OCI-LY3 (cell line): ENCODE measurements around the gene ARID2.

ENCODE experiments used
- H2AFZ ChIP-seq: fragments of 200-600, 300-600 bp; shearing (Covaris generic); 2 replicates; pipeline ENCODE4 v1.6.0; 2014; ENCODE audit warnings: antibody characterized with exemption, low read depth, low read length
- H3K27ac ChIP-seq: fragments of 200-600, 300-600 bp; sonication (generic); 2 replicates; pipeline ENCODE4 v1.5.1; 2014; ENCODE audit warnings: mild to moderate bottlenecking, low read length, moderate library complexity, mixed read lengths
- H3K27me3 ChIP-seq: fragments of 200-600, 300-600 bp; sonication (generic); 2 replicates; pipeline ENCODE4 v1.6.1; 2014; ENCODE audit warnings: low read depth, low read length, mixed read lengths
- H3K36me3 ChIP-seq: fragments of 200-600, 300-600 bp; sonication (generic); replicated peaks from 2 replicates; pipeline ENCODE3; 2014; ENCODE audit warnings: low read depth, low read length, mixed read lengths
- H3K4me1 ChIP-seq: fragments of 300-600, 200-600 bp; sonication (generic); 2 replicates; pipeline ENCODE4 v1.6.1; 2014; ENCODE audit warnings: low read length, mixed read lengths
- H3K4me2 ChIP-seq: fragments of 200-600, 300-600 bp; sonication (generic); 2 replicates; pipeline ENCODE4 v1.6.1; 2014; ENCODE audit warnings: low read length, mixed read lengths
- H3K4me3 ChIP-seq: fragments of 300-600, 200-600 bp; sonication (generic); 2 replicates; pipeline ENCODE4 v1.5.1; 2014; ENCODE audit warnings: antibody characterized with exemption, mild to moderate bottlenecking, low read length, moderate library complexity
- H3K79me2 ChIP-seq: fragments of 300-600, 200-600 bp; shearing (Covaris generic); 2 replicates; pipeline ENCODE4 v1.6.1; 2014; ENCODE audit warnings: mild to moderate bottlenecking, low read length, mixed read lengths
- H3K9ac ChIP-seq: fragments of 300-600, 200-600 bp; shearing (Covaris generic); 2 replicates; pipeline ENCODE4 v1.6.0; 2014; ENCODE audit warnings: mild to moderate bottlenecking, low read length, moderate library complexity
- H3K9me3 ChIP-seq: fragments of 200-600, 300-600 bp; shearing (Covaris generic); 2 replicates; pipeline ENCODE4 v1.6.1; 2014; ENCODE audit warnings: low read length, mixed read lengths; ENCODE audit not compliant: insufficient read depth
- H4K20me1 ChIP-seq: fragments of 200-600, 300-600 bp; sonication (generic); 2 replicates; pipeline ENCODE4 v1.6.1; 2016; ENCODE audit warnings: low read length, mixed read lengths; ENCODE audit not compliant: insufficient read depth
- CTCF ChIP-seq: fragments of 200-600, 300-600 bp; sonication (generic); IDR thresholded peaks from 2 replicates; pipeline ENCODE4 v1.5.1; 2014; ENCODE audit warnings: antibody characterized with exemption, low read length, low read depth
- EZH2phosphoT487 ChIP-seq: fragments of 200-600 bp; shearing (Covaris generic); IDR thresholded peaks from 2 replicates; pipeline ENCODE4 v1.6.1; 2018; ENCODE audit warnings: antibody characterized with exemption, mixed run types, low read depth

The ARID2 gene

GRCh38 chr12:45914090-45914489, 184.6 kb downstream of the ARID2 start:
- no peak overlapping the region for H3K4me2 ChIP-seq
- no peak overlapping the region for H3K4me3 ChIP-seq
- H3K27me3 ChIP-seq: no peaks in the 10 kb centered on the region
- no peak for TF ChIP-seq CTCF
- TF ChIP-seq EZH2phosphoT487: no peak
- H3K79me2 ChIP-seq: no peaks in the 10 kb centered on the region
- peaks cover 18% of the 10 kb centered on the region for H3K36me3 ChIP-seq
- H3K27ac ChIP-seq: no peak overlapping the region
- H3K9ac ChIP-seq: no peak overlapping the region
- no peaks in the 10 kb centered on the region for H4K20me1 ChIP-seq
- H3K4me1 ChIP-seq: peaks cover 5% of the 10 kb centered on the region; the same call in 1 of the 2 replicates
- no peak overlapping the region for H2AFZ ChIP-seq
- H3K9me3 ChIP-seq: no peaks in the 10 kb centered on the region

DNA sequence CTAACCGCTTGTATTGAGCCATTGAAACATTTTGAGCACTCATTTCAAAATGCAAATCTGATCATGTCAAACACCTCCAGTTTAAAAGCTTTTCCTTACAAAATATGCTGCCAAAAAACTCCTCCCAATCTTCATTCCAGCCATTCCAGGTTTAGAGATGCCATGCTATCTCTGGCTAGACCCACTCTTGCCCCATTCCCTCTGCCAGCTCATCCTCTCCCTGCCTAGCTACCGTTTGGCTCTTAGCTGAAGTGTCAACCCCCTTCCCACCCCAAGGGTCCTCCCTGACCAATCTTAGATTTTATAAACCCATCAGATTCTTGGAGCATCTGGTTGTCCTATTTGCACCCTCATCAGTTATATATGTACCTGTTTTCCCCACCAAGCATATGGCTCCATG, 185.9 kb downstream of the ARID2 start:
- no peak overlapping the region for H3K9ac ChIP-seq
- H3K27ac ChIP-seq: no peak overlapping the region
- no peak overlapping the region for H3K4me3 ChIP-seq
- H3K27me3 ChIP-seq: no peaks in the 10 kb centered on the region
- H3K4me2 ChIP-seq: no peak overlapping the region
- H3K36me3 ChIP-seq: peaks cover 31% of the 10 kb centered on the region
- no peaks in the 10 kb centered on the region for H4K20me1 ChIP-seq
- TF ChIP-seq CTCF (no peak), EZH2phosphoT487 (no peak)
- no peaks in the 10 kb centered on the region for H3K79me2 ChIP-seq
- peaks cover 5% of the 10 kb centered on the region; the same call in 1 of the 2 replicates for H3K4me1 ChIP-seq
- no peak overlapping the region for H2AFZ ChIP-seq
- H3K9me3 ChIP-seq: no peaks in the 10 kb centered on the region

- Histone ChIP-seq H3K27me3 (no peaks in the 10 kb centered on the region), H4K20me1 (no peaks in the 10 kb centered on the region), H3K4me2 (no peak overlapping the region), H2AFZ (no peak overlapping the region), H3K79me2 (no peaks in the 10 kb centered on the region), H3K4me3 (no peak overlapping the region), H3K27ac (no peak overlapping the region), H3K9me3 (no peaks in the 10 kb centered on the region), H3K36me3 (peaks cover 51% of the 10 kb centered on the region), H3K9ac (no peak overlapping the region), H3K4me1 (peaks cover 5% of the 10 kb centered on the region; the same call in 1 of the 2 replicates)
- TF ChIP-seq CTCF (no peak), EZH2phosphoT487 (no peak)
Observed at GRCh38 chr12:45918818-45919217, 189.3 kb downstream of the ARID2 start.

GRCh38 chr12:45928309-45928708, 198.8 kb downstream of the ARID2 start:
- H3K36me3 ChIP-seq: peaks cover 58% of the 10 kb centered on the region
- H3K4me2 ChIP-seq: peak overlapping the region; percentile 23; the same call in 1 of the 2 replicates
- H3K4me1 ChIP-seq: peaks cover 23% of the 10 kb centered on the region
- H3K4me3 ChIP-seq: no peak overlapping the region
- H2AFZ ChIP-seq: no peak overlapping the region
- no peaks in the 10 kb centered on the region for H3K9me3 ChIP-seq
- TF ChIP-seq CTCF: no peak
- no peak for TF ChIP-seq EZH2phosphoT487
- no peak overlapping the region for H3K9ac ChIP-seq
- H3K79me2 ChIP-seq: peaks cover 3% of the 10 kb centered on the region; the same call in 1 of the 2 replicates
- peak overlapping the region; percentile 39 for H3K27ac ChIP-seq
- no peaks in the 10 kb centered on the region for H3K27me3 ChIP-seq
- H4K20me1 ChIP-seq: no peaks in the 10 kb centered on the region
